ENCODE results near the gene ABCA4.

The ABCA4 gene

GRCh38 chr1:94058766-94059165 lies 62.2 kb downstream of the ABCA4 start:
- no peaks in the 10 kb centered on the region for H3K4me1 Mint-ChIP-seq (ENCODE audit: low read depth in 2 of 2)
- no peak overlapping the region for H3K27ac Mint-ChIP-seq
- no peaks in the 10 kb centered on the region for H3K9me3 Mint-ChIP-seq
- ATAC-seq (replicated peaks) (no peak), DNase-seq (no peak)
- no peak overlapping the region for H3K4me3 Mint-ChIP-seq
- H3K36me3 Mint-ChIP-seq (ENCODE audit: insufficient read depth): no peaks in the 10 kb centered on the region
- peaks cover 69 to 78% of the 10 kb centered on the region in 2 donors for H3K27me3 Mint-ChIP-seq

- H3K4me1 Mint-ChIP-seq (ENCODE audit: low read depth in 2 of 2): no peaks in the 10 kb centered on the region
- no peaks in the 10 kb centered on the region for H3K9me3 Mint-ChIP-seq
- peaks cover 67 to 78% of the 10 kb centered on the region in 2 donors for H3K27me3 Mint-ChIP-seq
- ATAC-seq (replicated peaks) (no peak), DNase-seq (no peak)
- H3K36me3 Mint-ChIP-seq (ENCODE audit: insufficient read depth): no peaks in the 10 kb centered on the region
- H3K4me3 Mint-ChIP-seq: no peak overlapping the region
- H3K27ac Mint-ChIP-seq: no peak overlapping the region
Measured at GRCh38 chr1:94056996-94057395, 64.0 kb downstream of the ABCA4 start.

GRCh38 chr1:94056171-94056570 lies 64.8 kb downstream of the ABCA4 start:
- ATAC-seq (replicated peaks) (no peak), DNase-seq (no peak)
- H3K27ac Mint-ChIP-seq: no peak overlapping the region
- H3K4me3 Mint-ChIP-seq: no peak overlapping the region
- H3K27me3 Mint-ChIP-seq: peaks cover 58 to 76% of the 10 kb centered on the region in 2 donors
- H3K9me3 Mint-ChIP-seq: no peaks in the 10 kb centered on the region
- H3K4me1 Mint-ChIP-seq (ENCODE audit: low read depth in 2 of 2): no peaks in the 10 kb centered on the region
- no peaks in the 10 kb centered on the region for H3K36me3 Mint-ChIP-seq (ENCODE audit: insufficient read depth)

- DNase-seq: no peak
- Mint-ChIP-seq H3K9me3 (no peaks in the 10 kb centered on the region), H3K36me3 (ENCODE audit: insufficient read depth) (no peaks in the 10 kb centered on the region), H3K27ac (no peak overlapping the region), H3K4me3 (no peak overlapping the region), H3K4me1 (ENCODE audit: low read depth in 2 of 2) (no peaks in the 10 kb centered on the region), H3K27me3 (peaks cover 53 to 70% of the 10 kb centered on the region in 2 donors)
- ATAC-seq (replicated peaks): no peak
Measured at GRCh38 chr1:94055459-94056122, 65.4 kb downstream of the ABCA4 start.

GRCh38 chr1:94050675-94051074 lies 70.3 kb downstream of the ABCA4 start:
- ATAC-seq (replicated peaks) (no peak), DNase-seq (no peak)
- H3K9me3 Mint-ChIP-seq: no peaks in the 10 kb centered on the region
- peaks cover 2% of the 10 kb centered on the region in 2 donors for H3K4me1 Mint-ChIP-seq (ENCODE audit: low read depth in 2 of 2)
- H3K36me3 Mint-ChIP-seq (ENCODE audit: insufficient read depth): no peaks in the 10 kb centered on the region
- no peak overlapping the region for H3K4me3 Mint-ChIP-seq
- H3K27me3 Mint-ChIP-seq: peaks cover 40 to 58% of the 10 kb centered on the region in 2 donors
- H3K27ac Mint-ChIP-seq: no peak overlapping the region

- Mint-ChIP-seq H3K4me1 (ENCODE audit: low read depth in 2 of 2) (peaks cover 5% of the 10 kb centered on the region in 2 donors), H3K27me3 (peaks cover 37 to 54% of the 10 kb centered on the region in 2 donors), H3K9me3 (no peaks in the 10 kb centered on the region), H3K27ac (no peak overlapping the region), H3K4me3 (no peak overlapping the region), H3K36me3 (ENCODE audit: insufficient read depth) (no peaks in the 10 kb centered on the region)
- ATAC-seq (replicated peaks) (no peak), DNase-seq (no peak)
Measured at GRCh38 chr1:94050254-94050653, 70.7 kb downstream of the ABCA4 start.

GRCh38 chr1:94049791-94050190 lies 71.2 kb downstream of the ABCA4 start:
- H3K4me1 Mint-ChIP-seq (ENCODE audit: low read depth in 2 of 2): peaks cover 5% of the 10 kb centered on the region in 2 donors
- no peak overlapping the region for H3K27ac Mint-ChIP-seq
- DNase-seq (no peak), ATAC-seq (replicated peaks) (no peak)
- no peaks in the 10 kb centered on the region for H3K9me3 Mint-ChIP-seq
- H3K4me3 Mint-ChIP-seq: no peak overlapping the region
- no peaks in the 10 kb centered on the region for H3K36me3 Mint-ChIP-seq (ENCODE audit: insufficient read depth)
- peaks cover 34 to 50% of the 10 kb centered on the region in 2 donors for H3K27me3 Mint-ChIP-seq

GRCh38 chr1:94048413-94049164 lies 72.4 kb downstream of the ABCA4 start:
- ATAC-seq (replicated peaks): no peak
- no peak for DNase-seq
- Mint-ChIP-seq H3K9me3 (no peaks in the 10 kb centered on the region), H3K36me3 (ENCODE audit: insufficient read depth) (no peaks in the 10 kb centered on the region), H3K27me3 (peaks cover 25 to 49% of the 10 kb centered on the region in 2 donors), H3K27ac (no peak overlapping the region), H3K4me1 (ENCODE audit: low read depth in 2 of 2) (peaks cover 5 to 8% of the 10 kb centered on the region in 2 donors), H3K4me3 (no peak overlapping the region)

GRCh38 chr1:94047949-94048348 lies 73.0 kb downstream of the ABCA4 start:
- peak overlapping the region in 1 of 2 donors; percentile 20 for H3K27ac Mint-ChIP-seq
- peaks cover 22 to 49% of the 10 kb centered on the region in 2 donors for H3K27me3 Mint-ChIP-seq
- H3K36me3 Mint-ChIP-seq (ENCODE audit: insufficient read depth): no peaks in the 10 kb centered on the region
- peaks cover 5 to 10% of the 10 kb centered on the region in 2 donors for H3K4me1 Mint-ChIP-seq (ENCODE audit: low read depth in 2 of 2)
- DNase-seq (no peak), ATAC-seq (replicated peaks) (no peak)
- H3K4me3 Mint-ChIP-seq: no peak overlapping the region
- no peaks in the 10 kb centered on the region for H3K9me3 Mint-ChIP-seq

GRCh38 chr1:94045465-94046056 lies 75.4 kb downstream of the ABCA4 start:
- ATAC-seq (replicated peaks): peak; percentile 35
- peaks cover 5 to 10% of the 10 kb centered on the region in 2 donors for H3K4me1 Mint-ChIP-seq (ENCODE audit: low read depth in 2 of 2)
- no peaks in the 10 kb centered on the region for H3K36me3 Mint-ChIP-seq (ENCODE audit: insufficient read depth)
- peak overlapping the region; percentile 38 to 53 for H3K4me3 Mint-ChIP-seq
- peak overlapping the region in 1 of 2 donors; percentile 15 for H3K27ac Mint-ChIP-seq
- no peaks in the 10 kb centered on the region for H3K9me3 Mint-ChIP-seq
- H3K27me3 Mint-ChIP-seq: peaks cover 26 to 57% of the 10 kb centered on the region in 2 donors
- peak in 1 of 3 experiments; percentile 23 for DNase-seq

- H3K9me3 Mint-ChIP-seq: no peaks in the 10 kb centered on the region
- H3K36me3 Mint-ChIP-seq (ENCODE audit: insufficient read depth): no peaks in the 10 kb centered on the region
- DNase-seq (no peak), ATAC-seq (replicated peaks) (no peak)
- H3K4me1 Mint-ChIP-seq (ENCODE audit: low read depth in 2 of 2): peaks cover 5 to 10% of the 10 kb centered on the region in 2 donors
- no peak overlapping the region for H3K4me3 Mint-ChIP-seq
- no peak overlapping the region for H3K27ac Mint-ChIP-seq
- peaks cover 31 to 64% of the 10 kb centered on the region in 2 donors for H3K27me3 Mint-ChIP-seq
Measured at GRCh38 chr1:94044891-94045290, 76.1 kb downstream of the ABCA4 start.

- no peak for DNase-seq
- peaks cover 8 to 14% of the 10 kb centered on the region in 2 donors for H3K4me1 Mint-ChIP-seq (ENCODE audit: low read depth in 2 of 2)
- H3K27ac Mint-ChIP-seq: no peak overlapping the region
- H3K9me3 Mint-ChIP-seq: no peaks in the 10 kb centered on the region
- no peak for ATAC-seq (replicated peaks)
- no peak overlapping the region for H3K4me3 Mint-ChIP-seq
- no peaks in the 10 kb centered on the region for H3K36me3 Mint-ChIP-seq (ENCODE audit: insufficient read depth)
- H3K27me3 Mint-ChIP-seq: peaks cover 31 to 69% of the 10 kb centered on the region in 2 donors
Measured at GRCh38 chr1:94044290-94044790, 76.6 kb downstream of the ABCA4 start.

- Mint-ChIP-seq H3K4me3 (no peak overlapping the region), H3K27me3 (peaks cover 31 to 73% of the 10 kb centered on the region in 2 donors), H3K36me3 (ENCODE audit: insufficient read depth) (no peaks in the 10 kb centered on the region), H3K9me3 (no peaks in the 10 kb centered on the region), H3K27ac (no peak overlapping the region), H3K4me1 (ENCODE audit: low read depth in 2 of 2) (peaks cover 8 to 15% of the 10 kb centered on the region in 2 donors)
- DNase-seq: no peak
- no peak for ATAC-seq (replicated peaks)
Measured at GRCh38 chr1:94043738-94044289, 77.1 kb downstream of the ABCA4 start.
